OCI-LY1 (cell line): ENCODE results near the gene CMTM1.

Experiments used
- CTCF ChIP-seq: fragments of 200-600 bp; sonication (generic), shearing (Covaris generic); IDR thresholded peaks from 2 replicates; pipeline ENCODE4 v1.5.1; 2017; ENCODE audit warnings: mild to moderate bottlenecking, antibody characterized with exemption, low read length, moderate library complexity, mixed read lengths
- EZH2 ChIP-seq: fragments of 200-600 bp; sonication (generic), shearing (Covaris generic); IDR thresholded peaks from 2 replicates; pipeline ENCODE4 v1.8.0; 2017; ENCODE audit warnings: borderline replicate concordance, mixed run types, mild to moderate bottlenecking, antibody characterized with exemption, low read length, moderate library complexity, mixed read lengths

GRCh38 chr16:66596986-66597848, 31.0 kb downstream of the CMTM1 start:
- no peak for TF ChIP-seq CTCF
- no peak for TF ChIP-seq EZH2
